B cell (primary cell): ENCODE data around the gene ELL. TPM values are rescaled to one million over a fixed set of nuclear protein-coding genes. Genes with fewer than 3 reads are reported as not detected.

Source experiments
- ATAC-seq: fragments of 200-7000 bp; cut with Tn5 transposase; one replicate; pipeline ENCODE4 v1.10.0; 2021; ENCODE audit warnings: low read depth, mild to moderate bottlenecking, moderate number of reproducible peaks, moderate library complexity
- CTCF ChIA-PET: fragments of 350-600 bp; sonication (Branson Sonifier 250); formaldehyde crosslinking; loops from one replicate; lab custom pipeline; 2021; ENCODE audit warnings: antibody characterized with exemption, inconsistent platforms; lab: Charles Lee
- POLR2A ChIA-PET: fragments of 350-600 bp; sonication (Branson Sonifier 250); formaldehyde crosslinking; loops from one replicate; lab custom pipeline; 2021; ENCODE audit warnings: antibody characterized with exemption; lab: Charles Lee
- DNase-seq: peaks from one replicate; pipeline ENCODE4 v3.0.0; 2013
- H2AFZ ChIP-seq: 2 replicates; pipeline ENCODE4 v1.6.1; 2012; ENCODE audit warnings: mild to moderate bottlenecking, low read depth, low read length; ENCODE audit not compliant: insufficient read depth, poor library complexity, severe bottlenecking
- H3K27ac ChIP-seq, 2 donors: 1 replicate in 1 of 2; 2 replicates in 1 of 2; pipeline ENCODE4 v1.5.1; 2012 to 2013; ENCODE audit warnings: low read length in 2 of 2, mild to moderate bottlenecking in 2 of 2, moderate library complexity in 1 of 2
- H3K27me3 ChIP-seq, 4 experiments: fragments of 200-600 bp in 1 of 4; sonication (generic) in 1 of 4; replicated peaks in 1 of 4; 1 replicate in 2 of 4; 2 replicates in 2 of 4; pipeline versions ENCODE4 v1.6.1 to v1.7.0; 2013 to 2016; ENCODE audit warnings: low read length in 3 of 4, mild to moderate bottlenecking in 2 of 4, mixed read lengths in 1 of 4, moderate library complexity in 1 of 4; ENCODE audit not compliant: insufficient read depth in 4 of 4, control insufficient read depth in 3 of 4; ENCODE audit errors: control extremely low read depth in 1 of 4
- H3K36me3 ChIP-seq, 2 experiments: replicated peaks in 1 of 2; 1 replicate in 1 of 2; 2 replicates in 1 of 2; pipeline versions ENCODE4 v1.6.1 to v1.7.1; 2013; ENCODE audit warnings: low read length in 1 of 2; ENCODE audit not compliant: insufficient read depth in 2 of 2, control insufficient read depth in 1 of 2; ENCODE audit errors: control extremely low read depth in 1 of 2, extremely low read depth in 1 of 2
- H3K4me1 ChIP-seq, 2 donors: fragments of 200-600 bp in 1 of 2; sonication (generic) in 1 of 2; 1 replicate in 1 of 2; 2 replicates in 1 of 2; pipeline versions ENCODE4 v1.5.1 to v1.6.1; 2013 to 2017; ENCODE audit warnings: low read length in 2 of 2; ENCODE audit not compliant: control insufficient read depth in 2 of 2, insufficient read depth in 2 of 2
- H3K4me2 ChIP-seq: replicated peaks from 2 replicates; pipeline ENCODE3; 2012; ENCODE audit warnings: mild to moderate bottlenecking, low read depth, low read length; ENCODE audit not compliant: poor library complexity, severe bottlenecking
- H3K4me3 ChIP-seq, 5 experiments: fragments of 200-600 bp in 1 of 5; sonication (generic) in 1 of 5; 1 replicate in 3 of 5; 2 replicates in 2 of 5; pipeline versions ENCODE4 v1.5.1 to v1.7.0; 2011 to 2016; ENCODE audit warnings: low read length in 4 of 5, mild to moderate bottlenecking in 4 of 5, low read depth in 2 of 5, control low read depth in 1 of 5, moderate library complexity in 1 of 5; ENCODE audit not compliant: insufficient read depth in 1 of 5; ENCODE audit errors: control extremely low read depth in 1 of 5, extremely low read depth in 1 of 5
- H3K79me2 ChIP-seq: fragments of 200-600 bp; sonication (generic); one replicate; pipeline ENCODE4 v1.6.0; 2016; ENCODE audit warnings: low read length; ENCODE audit not compliant: control insufficient read depth, insufficient read depth
- H3K9ac ChIP-seq: fragments of 200-600 bp; sonication (generic); 2 replicates; pipeline ENCODE4 v1.6.1; 2017; ENCODE audit warnings: mild to moderate bottlenecking, low read length, moderate library complexity
- H3K9me3 ChIP-seq, 3 donors: one replicate each; pipeline versions ENCODE4 v1.6.1 to v1.7.1; 2013; ENCODE audit warnings: low read length in 2 of 3; ENCODE audit not compliant: control insufficient read depth in 2 of 3, insufficient read depth in 1 of 3; ENCODE audit errors: control extremely low read depth in 1 of 3
- H4K20me1 ChIP-seq: 2 replicates; pipeline ENCODE4 v1.6.0; 2012; ENCODE audit warnings: mild to moderate bottlenecking, low read length; ENCODE audit not compliant: insufficient read depth, control insufficient read depth, poor library complexity, severe bottlenecking
- H3K27ac Mint-ChIP-seq: one replicate; pipeline ENCODE4 v1.8.0; 2021; ENCODE audit warnings: mixed read lengths
- H3K27me3 Mint-ChIP-seq: one replicate; pipeline ENCODE4 v1.8.0; 2021; ENCODE audit warnings: mixed read lengths
- H3K4me1 Mint-ChIP-seq: one replicate; pipeline ENCODE4 v1.8.0; 2021; ENCODE audit warnings: mixed read lengths
- H3K4me3 Mint-ChIP-seq: one replicate; pipeline ENCODE4 v1.8.0; 2021; ENCODE audit warnings: mixed read lengths
- H3K9me3 Mint-ChIP-seq: one replicate; pipeline ENCODE4 v1.8.0; 2022; ENCODE audit warnings: mixed read lengths; ENCODE audit not compliant: insufficient read depth
- CTCF ChIP-seq: fragments of 200-600 bp; IDR thresholded peaks from one replicate; pipeline ENCODE4 v1.8.0; 2022; ENCODE audit warnings: antibody characterized with exemption, mild to moderate bottlenecking
- EZH2 ChIP-seq: IDR thresholded peaks from 2 replicates; pipeline ENCODE4 v1.6.1; 2012; ENCODE audit warnings: borderline replicate concordance, low read depth, mild to moderate bottlenecking, moderate library complexity, low read length; ENCODE audit not compliant: insufficient read depth, poor library complexity, severe bottlenecking
- WGBS: methylation state at CpG from one replicate; pipeline ENCODE4 v1.1.5; 2013; ENCODE audit warnings: missing lambda C conversion rate; ENCODE audit not compliant: insufficient coverage; 5-methylcytosine and 5-hydroxymethylcytosine counted together
- intact Hi-C: fragments of 100-400 bp; cut with micrococcal nuclease; formaldehyde crosslinking; loops from one replicate; pipeline ENCODE4 v1.10.0; 2022
- polyA plus RNA-seq: library from polyadenylated mRNA; depleted of rRNA; stranded (reverse); fragments of >200 nt; gene quantifications from 2 replicates; pipeline ENCODE4 v1.2.3, GENCODE V29; 2012
- total RNA-seq, 2 donors: library from RNA; stranded (reverse); fragments of 120-200 nt in 1 of 2; gene quantifications; 1 replicate in 1 of 2; 2 replicates in 1 of 2; pipeline versions ENCODE4 v1.2.3 to v1.2.4, GENCODE V29; 2013 to 2022

Gene ELL
- total and polyA plus RNA-seq, 2 donors (not counting 1 experiment from before 2014, with no cell fraction given) = 21.2 to 31.4 TPM

- DNase-seq (no peak), ATAC-seq (no peak)
- intact Hi-C loops = no loop called here
- no peak overlapping the region for H2AFZ ChIP-seq
- no peaks in the 10 kb centered on the region for H3K9me3 ChIP-seq
- H3K79me2 ChIP-seq = peaks cover 76% of the 10 kb centered on the region
- ChIA-PET POLR2A (no interaction called here), CTCF (interaction anchor here (0.6 to 1.6 kb wide), 3 partner anchors 11 to 14 kb away, joined by 3 read pairs; no protein-coding TSS in a partner anchor)
- no peak overlapping the region for H3K4me3 ChIP-seq
- peaks cover 0 to 16% of the 10 kb centered on the region in 2 experiments for H3K36me3 ChIP-seq
- TF ChIP-seq EZH2 = no peak
- no peak for TF ChIP-seq CTCF
- Mint-ChIP-seq H3K4me1 (peaks cover 43% of the 10 kb centered on the region), H3K9me3 (no peaks in the 10 kb centered on the region), H3K27ac (no peak overlapping the region), H3K27me3 (no peaks in the 10 kb centered on the region), H3K4me3 (no peak overlapping the region)
- no peaks in the 10 kb centered on the region for H3K27me3 ChIP-seq
- no peak overlapping the region for H3K27ac ChIP-seq
- H3K4me1 ChIP-seq = peaks cover 9 to 15% of the 10 kb centered on the region in 2 donors
- H3K9ac ChIP-seq = no peak overlapping the region
- WGBS = 93% methylated on average over 12 of the region's 13 CpGs
- no peak overlapping the region for H3K4me2 ChIP-seq
- peaks cover 95% of the 10 kb centered on the region for H4K20me1 ChIP-seq
Measured at GRCh38 chr19:18474366-18474887, 47.4 kb downstream of the ELL start.

- Mint-ChIP-seq H3K9me3 (no peaks in the 10 kb centered on the region), H3K27ac (no peak overlapping the region), H3K4me1 (peaks cover 36% of the 10 kb centered on the region), H3K4me3 (no peak overlapping the region), H3K27me3 (no peaks in the 10 kb centered on the region)
- Histone ChIP-seq H3K9ac (no peak overlapping the region), H3K36me3 (peaks cover 0 to 19% of the 10 kb centered on the region in 2 experiments), H3K27me3 (no peaks in the 10 kb centered on the region), H3K27ac (no peak overlapping the region), H2AFZ (no peak overlapping the region), H3K79me2 (peaks cover 76% of the 10 kb centered on the region), H3K4me1 (peaks cover 2 to 8% of the 10 kb centered on the region in 2 donors), H4K20me1 (peaks cover 96% of the 10 kb centered on the region), H3K4me3 (no peak overlapping the region), H3K4me2 (no peak overlapping the region), H3K9me3 (no peaks in the 10 kb centered on the region)
- ChIA-PET CTCF (interaction anchor here (0.5 to 1.2 kb wide), 3 partner anchors 12 to 996 kb away, joined by 3 to 7 read pairs (median 4); no protein-coding TSS in a partner anchor), POLR2A (no interaction called here)
- DNase-seq (no peak), ATAC-seq (no peak)
- TF ChIP-seq CTCF (no peak), EZH2 (no peak)
- intact Hi-C loops = no loop called here
- 98% methylated on average over 8 of the region's 8 CpGs for WGBS
Measured at GRCh38 chr19:18473706-18474087, 48.2 kb downstream of the ELL start.
